IPS DF 6.9 (cell line): ENCODE results near the gene MEGF11.
"Not testable (repeated sequence)": the region's sequence is repeated elsewhere in the genome, so short reads cannot be mapped to it uniquely, and the experiment has no call there.

Experiments used
- DNase-seq: peaks from one replicate; pipeline ENCODE4 v3.0.0-alpha.2; 2013; ENCODE audit warnings: low read depth, low spot score
- H3K27ac ChIP-seq: one replicate; pipeline ENCODE4 v1.5.1; 2013; ENCODE audit warnings: low read length, control low read depth
- H3K27me3 ChIP-seq: 2 replicates; pipeline ENCODE4 v1.6.1; 2013; ENCODE audit warnings: mild to moderate bottlenecking, low read length; ENCODE audit not compliant: control insufficient read depth, insufficient read depth
- H3K36me3 ChIP-seq: 2 replicates; pipeline ENCODE4 v1.6.1; 2013; ENCODE audit warnings: low read length; ENCODE audit not compliant: control insufficient read depth, insufficient read depth
- H3K4me1 ChIP-seq: 2 replicates; pipeline ENCODE4 v1.6.1; 2013; ENCODE audit warnings: low read length; ENCODE audit not compliant: control insufficient read depth, insufficient read depth
- H3K4me3 ChIP-seq: 2 replicates; pipeline ENCODE4 v1.5.1; 2013; ENCODE audit warnings: mild to moderate bottlenecking, low read length
- H3K9me3 ChIP-seq: 2 replicates; pipeline ENCODE4 v1.6.1; 2013; ENCODE audit warnings: low read length, inconsistent platforms; ENCODE audit not compliant: control insufficient read depth, insufficient read depth
- WGBS: extraction: QIAGEN DNeasy Blood & Tissue Kit; methylation state at CpG from one replicate; pipeline ENCODE4 v1.1.7; 2013; ENCODE audit warnings: mixed read lengths, missing lambda C conversion rate; ENCODE audit not compliant: insufficient read length, insufficient coverage; 5-methylcytosine and 5-hydroxymethylcytosine counted together

The MEGF11 gene

GRCh38 chr15:66251790-66252684 lies 1.5 kb downstream of the MEGF11 start:
- Histone ChIP-seq H3K4me3 (peak overlapping the region; percentile 79; the same call in 1 of the 2 replicates), H3K27me3 (peaks cover 41% of the 10 kb centered on the region), H3K36me3 (no peaks in the 10 kb centered on the region), H3K27ac (no peak overlapping the region), H3K9me3 (no peaks in the 10 kb centered on the region), H3K4me1 (no peaks in the 10 kb centered on the region; the same call in 1 of the 2 replicates)
- DNase-seq = no peak
- no CpG with 5 or more reads among the region's 72 CpGs for WGBS

- H3K4me3 ChIP-seq = no peak overlapping the region; the same call in 1 of the 2 replicates
- WGBS = no CpG with 5 or more reads among the region's 10 CpGs
- DNase-seq = no peak
- no peaks in the 10 kb centered on the region for H3K36me3 ChIP-seq
- H3K4me1 ChIP-seq = no peaks in the 10 kb centered on the region; the same call in 1 of the 2 replicates
- H3K9me3 ChIP-seq = no peaks in the 10 kb centered on the region
- no peak overlapping the region for H3K27ac ChIP-seq
- H3K27me3 ChIP-seq = peaks cover 35% of the 10 kb centered on the region
Measured at GRCh38 chr15:66251065-66251789, 2.3 kb downstream of the MEGF11 start.

DNA sequence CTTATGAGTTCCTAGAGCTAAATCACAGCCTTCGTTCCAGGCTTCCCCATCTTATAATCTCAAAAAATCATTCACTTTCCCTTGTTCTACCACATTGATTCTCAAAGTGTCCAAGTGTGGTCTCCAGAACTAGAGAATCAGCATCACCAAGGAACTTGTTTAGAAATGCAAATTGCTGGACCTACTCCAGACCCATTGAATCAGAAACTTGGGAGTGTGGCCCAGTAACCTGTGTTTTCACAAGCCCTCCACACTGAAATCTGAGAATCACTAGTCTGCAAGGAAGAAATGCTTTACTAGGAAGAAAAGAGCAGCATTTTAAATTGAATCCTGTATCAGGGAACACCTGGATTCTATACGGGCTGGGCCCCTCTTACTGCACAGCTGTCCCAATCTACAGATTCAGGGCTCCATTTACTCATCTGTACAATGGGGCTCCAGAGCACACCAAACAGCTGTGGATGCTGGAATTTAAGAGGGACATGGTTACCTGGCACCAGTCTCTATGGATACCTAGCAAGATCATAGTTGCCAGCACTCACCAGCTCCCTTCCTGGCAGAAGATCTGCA lies 3.9 kb downstream of the MEGF11 start:
- H3K27me3 ChIP-seq = peaks cover 20% of the 10 kb centered on the region

GRCh38 chr15:66246937-66247336 lies 6.6 kb downstream of the MEGF11 start:
- no peak overlapping the region for H3K27ac ChIP-seq
- H3K9me3 ChIP-seq = no peaks in the 10 kb centered on the region
- no peaks in the 10 kb centered on the region; the same call in 1 of the 2 replicates for H3K4me1 ChIP-seq
- no CpG with 5 or more reads among the region's 1 CpG for WGBS
- H3K36me3 ChIP-seq = no peaks in the 10 kb centered on the region
- H3K27me3 ChIP-seq = peaks cover 10% of the 10 kb centered on the region
- no peak for DNase-seq
- no peak overlapping the region for H3K4me3 ChIP-seq

More for the DNA sequence above, 3.9 kb downstream of the MEGF11 start:
- Histone ChIP-seq H3K36me3 (no peaks in the 10 kb centered on the region), H3K9me3 (no peaks in the 10 kb centered on the region), H3K4me3 (no peak overlapping the region), H3K27ac (no peak overlapping the region), H3K4me1 (no peaks in the 10 kb centered on the region; the same call in 1 of the 2 replicates)
- WGBS = no CpG with 5 or more reads among the region's 2 CpGs
- no peak for DNase-seq

- not testable (repeated sequence) for H3K9me3 ChIP-seq
- no CpG with 5 or more reads among the region's 5 CpGs for WGBS
Measured at GRCh38 chr15:66245832-66246231, 7.7 kb downstream of the MEGF11 start.

GRCh38 chr15:66241908-66242285 lies 11.7 kb downstream of the MEGF11 start:
- Histone ChIP-seq H3K27ac (no peak overlapping the region), H3K4me1 (no peaks in the 10 kb centered on the region), H3K27me3 (no peaks in the 10 kb centered on the region), H3K4me3 (no peak overlapping the region), H3K36me3 (no peaks in the 10 kb centered on the region), H3K9me3 (no peaks in the 10 kb centered on the region)
- no CpG with 5 or more reads among the region's 1 CpG for WGBS
- no peak for DNase-seq

More at GRCh38 chr15:66245832-66246231, 7.7 kb downstream of the MEGF11 start:
- H3K4me3 ChIP-seq, H3K4me1 ChIP-seq, H3K27me3 ChIP-seq, H3K36me3 ChIP-seq, H3K27ac ChIP-seq, DNase-seq: not testable (repeated sequence)

GRCh38 chr15:66241087-66241907 lies 12.3 kb downstream of the MEGF11 start:
- H3K4me3 ChIP-seq = no peak overlapping the region
- no peak for DNase-seq
- H3K36me3 ChIP-seq = no peaks in the 10 kb centered on the region
- H3K9me3 ChIP-seq = no peaks in the 10 kb centered on the region
- no peaks in the 10 kb centered on the region for H3K4me1 ChIP-seq
- no peak overlapping the region for H3K27ac ChIP-seq
- no CpG with 5 or more reads among the region's 12 CpGs for WGBS
- H3K27me3 ChIP-seq = no peaks in the 10 kb centered on the region

DNA sequence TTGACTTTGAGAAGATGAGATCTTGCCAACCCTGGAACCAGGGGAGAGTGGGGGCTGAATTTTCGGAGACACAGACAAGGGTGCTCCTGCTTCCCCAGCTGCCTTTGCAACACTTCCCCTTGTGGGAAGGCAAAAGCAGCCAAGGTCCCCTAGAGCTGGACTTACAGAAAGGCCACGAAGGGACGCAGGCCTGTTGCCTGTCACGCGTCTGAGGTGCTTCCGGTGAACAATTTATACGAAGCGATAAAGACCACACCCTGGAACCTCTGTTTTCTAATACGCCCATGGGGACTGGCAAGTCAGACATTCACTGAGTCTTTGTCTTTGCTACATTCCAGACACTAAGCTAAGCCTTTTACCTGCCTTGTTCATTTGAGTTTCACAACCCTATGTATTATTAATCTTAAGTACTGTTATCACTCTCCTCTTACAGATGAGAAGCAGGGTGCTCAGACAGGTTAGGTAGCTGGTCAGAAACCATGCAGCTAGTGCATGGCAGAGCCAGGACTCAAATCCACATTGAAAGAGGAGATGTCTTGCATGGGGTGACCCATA lies 13.2 kb downstream of the MEGF11 start:
- H3K36me3 ChIP-seq = no peaks in the 10 kb centered on the region
- H3K27ac ChIP-seq = no peak overlapping the region
- no CpG with 5 or more reads among the region's 9 CpGs for whole genome bisulfite sequencing
- H3K9me3 ChIP-seq = no peaks in the 10 kb centered on the region
- no peak overlapping the region for H3K4me3 ChIP-seq
- H3K27me3 ChIP-seq = no peaks in the 10 kb centered on the region
- no peak for DNase-seq
- no peaks in the 10 kb centered on the region for H3K4me1 ChIP-seq

- no CpG with 5 or more reads among the region's 4 CpGs for WGBS
- H3K27me3 ChIP-seq = no peaks in the 10 kb centered on the region
- H3K36me3 ChIP-seq = no peaks in the 10 kb centered on the region
- H3K4me1 ChIP-seq = no peaks in the 10 kb centered on the region
- H3K4me3 ChIP-seq = no peak overlapping the region
- H3K9me3 ChIP-seq = no peaks in the 10 kb centered on the region
- H3K27ac ChIP-seq = no peak overlapping the region
- no peak for DNase-seq
Measured at GRCh38 chr15:66239514-66239913, 14.0 kb downstream of the MEGF11 start.
